ENCODE results near the gene SFRP5.

The SFRP5 gene

DNA sequence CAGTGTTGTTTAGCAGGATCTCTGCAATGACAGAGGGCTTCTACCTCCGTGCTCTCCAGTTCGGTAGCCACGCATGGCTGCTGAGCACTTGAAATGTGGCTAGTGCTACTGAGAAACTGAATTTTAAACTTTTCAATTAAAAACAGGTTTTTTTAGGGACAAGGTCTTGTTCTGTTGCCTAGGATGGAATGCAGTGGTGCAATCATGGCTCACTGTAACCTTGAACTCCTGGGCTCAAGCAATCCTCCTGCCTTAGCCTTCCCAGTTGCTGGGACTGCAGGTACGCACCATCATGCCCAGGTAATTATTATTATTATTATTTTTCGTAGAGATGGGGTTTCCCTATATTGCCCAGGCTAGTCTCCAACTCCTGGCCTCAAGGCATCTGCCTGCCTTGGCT, 13.4 kb upstream of the SFRP5 start:
- no peak for FAIRE-seq

DNA sequence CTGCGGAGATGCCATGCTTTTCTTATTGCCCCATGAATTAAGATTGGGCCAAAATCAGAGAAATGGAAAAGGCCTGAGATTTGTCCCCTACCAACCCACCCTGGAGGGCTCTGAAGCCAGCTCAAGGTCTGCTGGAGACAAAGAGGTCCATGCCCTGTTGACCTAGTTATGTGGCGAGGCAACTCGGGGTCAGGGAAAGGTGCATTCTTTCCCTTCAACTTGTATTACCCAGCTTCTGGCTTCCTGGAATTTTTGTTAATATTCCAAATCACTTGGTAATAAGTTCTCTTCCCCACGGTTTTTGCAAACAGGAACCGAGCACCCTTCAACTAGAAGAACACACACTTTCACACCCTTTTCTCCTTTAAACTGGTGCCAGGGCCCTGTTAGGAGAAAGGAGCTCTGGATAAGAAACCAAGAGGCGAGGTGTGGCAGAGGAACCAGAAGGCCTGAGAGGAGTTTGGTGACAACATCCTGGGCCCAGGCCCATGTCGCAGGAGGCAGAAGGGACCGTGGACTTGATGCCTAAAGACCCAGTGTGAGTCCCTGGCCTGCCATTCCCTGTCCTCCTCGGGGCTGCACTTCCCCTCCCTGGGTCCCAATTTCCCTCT, 12.5 kb upstream of the SFRP5 start:
- no peak for FAIRE-seq

DNA sequence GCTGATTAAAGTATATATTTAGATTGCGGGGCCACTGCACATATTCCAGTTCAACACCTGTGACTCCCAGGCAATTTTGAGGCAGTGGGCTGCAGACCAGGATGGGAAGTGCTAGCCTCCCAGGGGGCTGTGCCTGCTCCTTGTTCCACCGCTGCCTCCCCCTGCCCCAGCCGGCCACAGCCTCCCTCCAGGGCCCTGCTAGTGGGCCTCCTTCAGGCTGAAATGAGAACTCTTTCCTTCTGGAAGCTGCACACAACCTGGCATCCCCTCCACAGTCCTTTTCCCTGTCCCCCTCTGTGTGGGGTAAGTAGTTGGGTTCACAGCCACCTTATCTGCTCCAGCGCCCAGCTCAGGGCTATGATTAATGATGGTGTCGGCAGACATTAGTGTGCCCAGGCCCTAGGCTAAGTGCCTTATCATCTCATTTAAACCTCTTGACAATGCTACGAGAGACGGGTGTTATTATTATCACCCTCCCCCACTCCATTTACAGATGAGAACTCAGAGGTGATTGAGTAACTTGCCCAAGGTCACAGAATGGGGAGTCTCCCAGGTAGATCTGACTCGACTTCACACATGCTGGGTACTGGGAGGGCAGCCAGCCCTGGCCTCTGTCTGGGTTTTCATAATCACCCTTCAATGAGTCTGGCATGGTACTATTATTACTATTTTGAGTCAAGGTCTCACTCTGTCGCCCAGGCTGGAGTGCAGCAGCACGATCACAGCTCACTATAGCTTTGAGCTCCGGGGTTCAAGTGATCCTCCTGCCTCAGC, 10.8 kb upstream of the SFRP5 start:
- FAIRE-seq, result no peak

DNA sequence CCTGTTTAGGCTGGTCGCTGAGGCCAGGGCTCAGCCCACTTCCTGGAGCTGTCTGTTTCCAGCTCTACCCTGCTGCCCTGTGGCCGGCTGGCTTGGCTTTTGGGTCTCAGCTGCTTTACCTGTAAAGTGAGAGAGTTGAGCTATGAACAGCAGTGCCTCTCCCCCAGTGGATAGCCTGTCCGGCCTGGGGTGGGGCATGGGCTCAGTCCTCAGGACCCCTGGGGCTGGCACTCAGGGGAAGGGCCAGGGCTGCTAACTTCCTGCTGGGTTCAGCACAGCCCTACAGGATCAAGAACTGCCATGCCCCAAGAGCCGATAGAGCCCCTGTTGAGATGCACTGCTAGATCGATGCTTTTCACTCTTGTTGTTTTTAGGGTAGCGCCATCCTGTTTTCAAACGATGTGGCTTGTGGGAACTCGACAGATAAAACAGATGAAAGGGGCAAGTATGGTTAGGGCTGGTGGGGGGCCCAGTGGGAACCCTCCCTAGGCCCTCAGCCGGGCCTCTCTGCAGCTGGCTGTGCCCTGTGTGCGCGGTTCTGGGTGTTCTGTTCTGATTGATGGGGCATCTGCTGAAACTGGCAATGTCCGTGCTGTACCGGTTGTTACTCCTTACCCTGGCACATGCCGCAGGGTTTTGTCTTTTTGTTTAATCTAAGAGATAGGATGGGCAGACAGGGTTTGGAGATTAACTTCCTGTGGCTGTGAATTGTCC, 10.0 kb upstream of the SFRP5 start:
- FAIRE-seq, result no peak

DNA sequence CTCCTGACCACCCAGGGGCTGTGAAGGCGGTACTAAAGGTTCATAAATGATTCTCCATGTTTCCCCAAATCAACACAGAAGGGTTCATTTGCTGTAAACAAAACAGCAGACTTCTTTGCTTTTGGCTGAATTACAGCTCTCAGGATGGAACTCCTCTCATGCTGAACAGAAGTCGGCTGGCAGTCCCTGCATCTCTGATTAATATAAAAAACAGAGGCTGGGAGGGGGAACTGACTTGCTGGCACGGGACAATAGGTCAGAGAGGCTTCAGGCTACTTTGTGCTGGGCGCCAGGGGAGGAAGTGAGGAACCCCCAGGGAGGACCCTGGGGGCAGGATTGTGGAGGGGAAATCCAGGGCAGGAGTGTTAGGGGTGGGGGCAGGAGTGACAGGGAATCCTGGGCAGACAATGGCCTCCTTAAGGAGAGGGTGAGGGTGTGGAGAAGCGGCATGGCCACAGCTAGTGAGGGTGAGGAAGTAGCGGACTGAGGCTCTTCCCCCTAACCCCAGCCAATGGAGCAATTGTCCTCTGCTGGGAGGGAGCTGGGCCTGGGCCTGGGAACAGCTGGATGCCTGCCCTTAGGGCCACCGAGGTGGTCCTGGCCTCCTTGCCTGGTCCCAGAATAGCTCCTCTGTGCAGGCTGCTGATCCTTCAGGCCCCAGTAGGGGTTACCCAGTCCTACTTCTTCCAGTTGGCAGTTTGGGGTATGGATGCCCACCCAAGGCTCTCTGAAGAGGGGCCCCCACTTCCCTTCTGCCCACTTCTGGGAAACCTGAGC, 9.2 kb upstream of the SFRP5 start:
- FAIRE-seq, result no peak

DNA sequence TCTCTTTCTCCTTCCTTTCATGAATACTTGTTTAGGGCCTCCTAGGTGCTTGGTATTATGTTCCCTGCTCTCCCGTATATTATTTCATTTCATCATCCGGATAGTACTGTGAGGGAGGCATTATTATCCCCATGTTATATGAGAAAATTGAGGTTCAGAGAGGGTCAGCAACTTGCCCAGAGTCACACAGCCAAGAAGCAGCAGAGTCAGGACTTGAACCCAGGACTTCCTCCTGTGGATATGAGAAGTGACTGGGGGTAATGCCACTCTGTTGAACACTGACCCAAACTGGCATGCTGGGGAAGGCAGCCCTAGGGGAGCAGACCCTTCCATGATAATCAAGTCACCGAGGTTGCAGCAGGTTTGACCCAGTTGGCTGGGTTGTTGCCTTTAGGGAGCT, 8.2 kb upstream of the SFRP5 start:
- no peak for FAIRE-seq

DNA sequence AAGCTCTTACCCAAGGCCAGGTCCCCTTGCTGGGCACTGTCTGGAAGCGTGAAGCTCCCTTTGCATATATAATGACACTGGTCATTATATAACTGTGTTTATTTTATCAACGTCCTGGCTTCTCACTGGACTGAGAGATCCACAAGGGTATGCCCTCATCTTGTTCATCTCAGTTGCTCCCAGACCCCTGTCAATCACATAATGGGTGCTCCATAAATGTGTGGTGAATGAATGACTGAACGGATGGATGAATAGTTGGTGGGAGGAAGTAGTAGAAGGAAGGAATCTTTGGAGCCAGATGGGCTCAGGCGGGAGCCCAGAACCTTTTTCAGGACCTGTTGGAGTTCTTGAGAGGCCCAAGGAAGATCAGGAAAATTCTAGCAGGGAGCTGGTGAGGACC, 7.7 kb upstream of the SFRP5 start:
- FAIRE-seq, result no peak

DNA sequence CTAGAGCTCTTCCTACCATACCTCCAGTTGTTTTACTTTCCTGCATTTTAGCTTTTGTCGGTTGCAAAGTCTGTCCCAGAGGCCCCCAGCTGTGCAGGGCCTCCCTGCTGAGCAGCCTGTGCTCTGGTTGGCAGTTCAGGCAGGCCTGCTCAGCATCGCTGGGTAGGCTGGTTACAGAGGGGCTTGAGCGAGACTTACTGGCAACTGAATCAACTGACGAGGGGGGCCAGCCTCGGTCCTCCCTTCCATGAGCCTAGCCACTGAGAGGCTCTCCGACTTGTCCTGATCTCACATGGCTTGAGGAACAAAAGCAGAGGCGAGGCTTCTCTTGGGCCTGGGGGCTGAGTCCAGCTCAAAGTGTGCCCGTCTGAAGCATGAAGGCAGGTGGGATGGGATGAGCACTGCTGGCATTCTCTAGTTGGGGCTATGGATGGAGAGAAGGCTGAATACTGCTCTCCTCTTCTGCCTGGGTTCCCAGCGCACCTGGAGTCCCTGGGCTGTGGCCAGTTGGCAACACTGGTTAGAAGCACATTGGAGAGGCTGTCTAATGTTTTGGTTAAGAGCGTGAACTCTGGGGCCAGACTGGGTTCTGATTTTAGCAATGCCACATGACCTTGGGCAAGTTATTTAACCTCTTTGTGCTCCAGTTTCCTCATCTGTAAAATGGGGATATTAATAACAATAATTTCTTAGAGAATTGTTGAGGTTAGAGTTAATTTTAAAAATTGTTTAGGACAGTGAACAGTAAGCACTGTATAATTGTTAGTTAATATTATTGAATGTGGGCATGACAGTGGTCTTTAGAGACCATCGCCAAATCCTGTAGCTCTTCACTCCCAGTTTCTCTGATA, 6.9 kb upstream of the SFRP5 start:
- no peak for FAIRE-seq

DNA sequence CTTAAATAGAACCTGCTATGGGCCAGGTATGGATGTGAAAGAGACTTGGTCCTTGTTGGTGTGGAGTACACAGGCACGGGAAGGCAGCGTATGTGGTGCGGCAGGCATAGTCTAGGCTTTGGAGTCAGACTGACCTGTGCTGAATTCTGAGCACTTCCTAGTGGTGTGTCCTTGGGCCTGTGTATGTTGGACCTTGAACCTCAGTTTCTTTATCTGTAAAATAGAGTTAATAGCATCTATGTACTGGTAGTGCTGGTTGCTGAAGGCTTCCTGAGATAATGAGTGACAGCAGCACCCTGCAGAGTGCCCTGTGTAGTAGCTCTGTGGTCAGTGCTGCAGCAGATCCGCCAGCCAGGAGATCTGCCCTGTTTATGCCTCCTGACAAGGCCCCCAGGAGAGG, 5.3 kb upstream of the SFRP5 start:
- FAIRE-seq, result no peak

DNA sequence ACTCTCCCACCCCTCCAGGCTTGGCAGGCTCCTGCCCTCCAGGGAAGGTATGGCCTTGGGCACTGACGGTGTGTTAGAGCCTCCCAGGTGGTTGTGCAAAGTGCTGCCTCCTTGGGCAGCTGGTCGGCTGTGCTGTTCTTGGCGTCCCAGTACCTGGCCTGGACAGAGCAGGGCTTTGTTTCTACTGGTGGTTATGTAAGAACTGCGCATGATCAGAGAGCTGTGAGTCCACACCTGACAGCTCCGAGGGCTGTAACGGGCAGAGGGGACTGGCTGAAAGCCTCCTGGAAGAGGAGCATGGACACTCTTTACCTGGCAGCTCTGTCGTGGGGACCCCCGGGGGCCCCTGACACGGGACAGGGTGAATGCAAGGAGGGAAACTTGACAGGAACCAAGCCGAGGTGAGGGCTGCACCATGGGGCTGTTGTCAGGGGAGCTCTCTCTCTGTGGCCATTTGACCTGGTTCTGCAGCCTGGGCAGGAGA, 3.1 kb upstream of the SFRP5 start:
- FAIRE-seq, result no peak

DNA sequence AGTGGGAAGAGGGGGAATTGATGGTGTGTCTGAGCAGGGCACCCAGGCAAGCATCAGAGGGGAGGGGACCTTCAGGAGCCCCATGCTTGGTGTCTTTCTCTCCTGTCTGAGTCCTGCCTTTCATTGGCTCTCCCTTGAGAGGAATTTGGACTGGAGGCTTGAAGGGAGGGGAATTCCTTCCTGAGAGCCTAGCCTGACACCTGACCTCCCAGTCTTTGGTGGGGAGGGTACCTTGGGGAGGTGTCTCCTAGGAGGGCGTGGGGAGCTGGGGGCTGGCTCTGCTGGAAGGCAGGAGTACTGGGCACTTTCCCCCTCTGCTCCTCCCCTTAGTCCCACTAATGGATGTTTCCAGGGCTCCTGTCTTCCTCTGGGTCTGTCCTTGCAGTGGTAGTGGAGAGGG, 1.3 kb upstream of the SFRP5 start:
- FAIRE-seq, result no peak

DNA sequence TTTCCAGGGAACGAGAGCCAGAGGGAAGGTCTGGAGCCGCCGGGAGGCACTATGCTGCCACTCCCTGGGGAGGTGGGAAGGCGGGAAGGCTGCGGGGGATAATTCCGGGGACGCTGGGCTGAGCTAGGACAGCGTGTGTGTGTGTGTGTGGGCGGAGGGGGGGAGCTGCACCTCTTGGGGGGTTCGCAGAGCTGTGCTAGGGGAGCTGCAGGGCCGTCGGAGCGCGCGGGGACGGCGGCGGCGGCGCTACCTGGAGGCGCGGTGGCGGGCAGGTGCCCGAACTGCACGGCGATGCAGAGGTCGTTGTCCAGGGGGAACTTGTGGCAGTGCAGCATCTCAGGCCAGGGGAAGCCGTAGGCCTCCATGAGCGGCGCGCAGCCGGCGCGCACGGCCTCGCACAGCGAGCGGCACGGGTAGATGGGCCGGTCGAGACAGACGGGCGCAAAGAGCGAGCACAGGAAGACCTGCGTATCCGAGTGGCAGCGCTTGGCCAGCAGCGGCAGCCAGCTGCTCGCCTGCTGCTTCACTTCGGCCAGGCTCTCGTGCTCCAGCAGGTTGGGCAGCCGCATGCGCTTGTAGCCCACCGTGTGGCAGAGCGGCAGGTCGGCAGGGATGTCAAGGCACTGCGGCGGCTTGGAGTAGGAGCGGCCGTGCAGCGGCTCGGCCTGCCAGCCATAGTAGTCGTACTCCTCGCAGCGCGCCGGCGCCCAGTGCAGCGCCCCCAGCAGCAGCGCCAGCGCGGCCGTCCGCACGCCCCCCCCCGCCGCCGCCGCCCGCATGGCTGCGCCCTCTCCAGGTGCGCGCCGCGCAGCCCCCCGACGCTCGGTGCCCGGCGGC, 526 bp downstream of the SFRP5 start:
- FAIRE-seq, result no peak

DNA sequence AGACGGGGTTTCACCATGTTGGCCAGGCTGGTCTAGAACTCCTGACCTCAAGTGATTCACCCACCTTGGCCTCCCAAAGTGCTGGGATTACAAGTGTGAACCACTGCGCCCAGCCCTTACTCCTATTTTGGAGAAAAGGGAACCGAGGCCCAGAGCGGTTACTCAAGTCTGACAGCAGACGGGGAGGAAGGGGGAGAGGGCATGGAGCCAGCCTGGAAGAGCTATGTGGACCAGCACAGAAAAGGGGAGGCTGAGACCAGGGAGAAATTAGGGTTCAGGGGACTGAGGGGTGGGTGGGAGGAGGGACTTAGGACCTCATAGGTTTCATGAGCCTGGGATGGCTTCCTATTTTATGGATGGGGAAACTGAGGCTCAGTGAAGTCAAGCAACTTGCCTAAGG, 1.5 kb downstream of the SFRP5 start:
- no peak for FAIRE-seq

DNA sequence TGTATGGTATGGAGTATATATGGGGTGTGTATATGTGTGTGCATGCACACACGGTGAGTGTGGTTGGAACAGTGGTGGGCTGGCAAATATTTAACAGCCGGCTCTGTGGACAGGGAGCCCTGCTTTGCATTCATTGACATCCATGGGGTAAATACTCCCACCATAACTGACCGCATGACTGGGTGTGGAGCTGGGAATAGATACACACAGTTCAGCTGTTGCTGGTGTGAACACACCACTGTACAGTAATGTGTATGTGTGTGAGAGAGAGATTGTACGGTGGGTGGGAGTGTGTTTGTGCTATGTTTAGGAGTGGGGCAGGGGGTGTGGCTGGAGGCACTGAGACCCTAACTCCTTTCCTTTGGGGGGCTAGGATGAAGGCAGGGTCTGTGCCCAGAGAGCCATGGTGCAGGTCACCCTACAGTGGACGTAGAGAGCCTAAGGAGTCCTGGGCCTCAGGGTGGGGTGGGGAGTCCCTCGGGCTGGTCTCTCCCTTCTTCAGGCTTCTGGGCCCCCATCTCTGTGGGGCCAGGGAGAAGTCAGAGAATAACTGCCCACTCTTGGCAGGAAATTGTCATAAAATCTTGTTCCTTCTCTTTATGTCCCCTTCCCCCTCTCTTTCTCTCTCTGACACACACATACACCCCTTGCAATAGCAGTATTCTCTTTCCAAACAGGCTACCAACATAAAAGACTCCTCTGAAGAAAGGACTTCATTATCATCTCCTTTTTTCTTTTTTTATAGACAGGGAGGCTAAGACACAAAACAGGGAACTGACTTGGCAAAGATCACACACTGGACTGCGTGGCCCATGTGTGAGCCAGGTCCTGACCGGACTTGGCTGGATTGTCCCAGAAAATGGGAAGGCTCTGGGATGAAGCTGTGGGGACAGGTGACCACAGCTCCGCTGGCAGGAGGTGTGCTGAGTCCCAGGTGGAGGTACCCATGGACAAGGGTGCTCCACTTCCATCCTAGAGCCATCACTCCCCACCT, 3.2 kb downstream of the SFRP5 start:
- FAIRE-seq, result no peak

DNA sequence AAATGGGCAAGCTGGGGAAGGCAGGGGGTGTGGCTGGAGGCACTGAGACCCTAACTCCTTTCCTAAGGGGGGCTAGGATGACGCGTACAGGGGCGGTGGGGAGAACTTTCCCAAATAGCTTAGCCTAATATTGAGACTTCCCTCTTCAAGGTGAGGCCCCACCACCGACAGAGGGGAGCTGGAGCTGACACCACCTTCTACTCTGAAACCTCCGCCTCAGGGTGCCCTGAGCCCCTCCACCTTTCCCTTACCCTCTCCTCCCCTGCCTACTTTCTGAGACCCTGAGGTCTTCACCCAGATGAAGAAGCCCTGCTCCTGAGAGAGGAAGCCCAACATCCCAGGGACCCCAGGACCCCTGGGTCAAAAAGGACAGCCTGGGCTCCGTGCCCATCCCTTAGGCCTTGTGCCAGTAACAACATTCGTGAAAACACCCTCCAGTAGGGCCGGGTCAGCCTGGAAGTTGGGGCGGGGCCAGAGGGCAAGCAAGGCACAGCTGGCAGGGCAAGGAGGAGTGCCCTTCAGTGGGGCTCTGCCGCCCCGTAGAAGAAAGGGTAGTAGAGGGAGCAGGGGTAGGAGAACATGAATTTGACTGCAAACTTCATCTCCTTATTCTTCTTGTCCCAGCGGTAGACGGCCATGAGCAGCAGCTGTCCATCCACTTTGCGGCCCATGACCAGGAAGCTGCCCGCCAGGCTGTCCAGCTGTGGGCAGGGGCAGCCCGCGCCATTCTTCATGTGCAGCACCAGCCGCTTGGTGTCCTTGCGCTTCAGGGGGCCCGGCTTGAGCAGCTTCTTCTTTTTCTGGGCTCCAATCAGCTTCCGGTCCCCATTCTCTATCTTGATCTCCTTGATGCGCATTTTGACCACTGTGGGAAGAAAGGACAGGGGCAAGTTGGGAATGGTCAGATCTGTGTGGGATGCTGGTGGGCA, 4.5 kb downstream of the SFRP5 start:
- FAIRE-seq, result no peak

DNA sequence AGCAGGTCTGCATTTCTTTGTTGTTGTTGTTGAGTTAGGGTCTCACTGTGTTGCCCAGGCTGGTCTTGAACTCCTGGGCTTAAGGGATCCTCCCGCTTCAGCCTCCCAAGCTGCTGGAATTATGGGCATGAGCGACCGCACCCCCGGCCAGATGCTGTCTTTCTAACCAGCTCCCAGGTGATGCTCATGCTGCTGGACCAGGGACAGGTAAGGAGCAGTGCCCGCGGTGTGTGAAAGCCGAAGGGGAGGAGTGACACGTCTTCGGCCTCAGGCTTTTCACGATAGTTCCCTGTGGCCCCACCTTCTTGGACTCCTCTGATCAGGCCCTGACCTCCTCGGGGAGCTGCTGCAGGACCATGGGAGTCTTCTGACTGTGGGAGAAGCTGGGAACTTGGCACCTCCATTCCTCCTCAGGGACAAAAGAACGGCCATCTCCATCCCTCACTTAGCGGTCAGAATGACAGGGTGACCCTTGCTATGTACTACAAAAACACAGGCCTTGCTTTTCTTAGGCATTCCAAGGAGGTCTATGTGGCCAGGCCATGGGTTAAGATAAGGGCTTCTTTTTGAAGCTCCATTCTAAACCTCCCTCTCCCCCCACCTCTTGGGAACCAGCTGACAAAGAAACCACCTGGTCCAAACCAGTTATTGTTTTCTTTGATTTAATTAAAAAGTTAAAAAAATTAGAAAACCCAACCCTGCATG, 5.5 kb downstream of the SFRP5 start:
- FAIRE-seq, result no peak

DNA sequence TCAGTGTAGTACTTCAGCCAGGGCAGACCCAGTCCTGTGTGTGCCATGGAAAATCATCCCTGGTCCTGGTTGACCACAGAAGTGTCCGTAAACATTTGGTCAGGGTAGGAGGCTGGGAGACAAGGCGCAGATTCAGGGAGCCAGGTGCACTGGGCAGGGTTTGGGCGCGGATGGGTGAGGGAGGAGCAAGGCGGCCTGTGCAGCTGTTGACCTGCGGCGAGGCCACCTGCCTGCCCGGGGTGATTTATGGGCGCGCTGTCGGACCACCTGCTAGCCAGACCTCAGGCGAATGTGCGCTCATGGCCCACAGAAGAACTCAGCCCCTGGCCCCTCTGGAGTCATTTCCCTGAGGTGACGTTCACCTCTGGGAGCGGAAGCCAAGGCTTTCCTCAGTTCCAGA, 6.6 kb downstream of the SFRP5 start:
- FAIRE-seq, result no peak

DNA sequence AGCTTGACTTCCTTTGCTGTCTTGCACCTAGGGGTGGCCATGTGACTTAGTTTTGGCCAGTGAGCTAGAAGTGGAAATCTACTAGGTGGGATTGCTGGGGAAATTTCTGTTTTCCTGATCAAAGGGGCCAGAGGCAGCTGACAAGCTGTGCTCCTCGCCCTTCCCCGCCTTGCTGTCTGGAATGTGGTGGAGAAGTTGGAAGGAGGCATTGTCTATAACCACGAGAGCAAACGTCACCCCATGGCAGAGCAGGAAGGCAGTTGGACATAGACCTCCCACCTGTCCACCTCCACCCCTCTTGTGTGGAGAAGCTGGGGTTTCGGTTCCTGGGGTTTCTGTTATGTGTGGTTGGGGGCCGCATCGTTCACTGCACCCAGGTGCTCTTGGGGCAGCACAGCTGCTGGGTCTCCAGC, 7.3 kb downstream of the SFRP5 start:
- no peak for FAIRE-seq
